SKM-1 (cell line): ENCODE data around the gene CACYBP.
A peak's percentile ranks its signal among the peaks of the same experiment; 100 is the strongest.

Experiments
- DNase-seq: peaks from one replicate; lab custom pipeline; 2025; ENCODE audit not compliant: unreplicated experiment; lab: John Stamatoyannopoulos, UW

The CACYBP gene, protein sequence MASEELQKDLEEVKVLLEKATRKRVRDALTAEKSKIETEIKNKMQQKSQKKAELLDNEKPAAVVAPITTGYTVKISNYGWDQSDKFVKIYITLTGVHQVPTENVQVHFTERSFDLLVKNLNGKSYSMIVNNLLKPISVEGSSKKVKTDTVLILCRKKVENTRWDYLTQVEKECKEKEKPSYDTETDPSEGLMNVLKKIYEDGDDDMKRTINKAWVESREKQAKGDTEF

DNA sequence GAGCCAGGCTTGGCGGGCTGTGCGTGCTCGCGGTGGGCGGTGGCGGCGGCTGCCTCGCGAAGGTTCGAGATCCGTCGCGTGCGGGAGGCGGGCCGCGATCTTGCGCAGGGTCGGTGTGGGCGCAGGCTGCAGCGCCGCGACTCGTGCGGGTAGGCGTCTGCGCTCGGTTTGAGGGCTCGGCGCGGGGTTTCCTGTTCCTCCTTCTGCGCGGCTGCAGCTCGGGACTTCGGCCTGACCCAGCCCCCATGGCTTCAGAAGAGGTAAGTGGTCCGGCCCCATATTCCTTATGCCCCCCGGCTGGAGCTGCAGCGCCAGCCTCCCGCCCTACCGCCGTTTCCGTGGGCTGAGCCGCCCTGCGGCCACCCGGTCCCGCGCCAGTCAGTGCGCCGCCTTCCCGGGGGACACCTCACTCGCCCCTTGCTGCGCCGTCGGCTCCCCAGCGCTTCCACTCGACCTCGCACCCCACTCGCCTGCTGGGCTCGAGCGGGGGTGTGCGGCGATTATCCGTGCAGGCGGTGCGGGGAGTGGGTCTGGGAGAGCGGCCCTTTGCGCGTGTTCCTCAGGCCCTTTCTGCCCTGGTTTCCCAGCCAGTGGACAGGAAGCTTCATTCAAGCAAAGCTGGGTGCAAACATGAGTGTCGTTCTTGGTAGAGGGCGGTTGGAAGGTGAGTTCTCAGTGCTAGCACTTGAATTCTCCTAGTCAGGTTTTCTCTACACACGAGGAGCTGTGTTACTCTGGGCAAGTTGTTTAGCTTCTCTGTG, at the start of gene CACYBP:
CACYBP (plus strand) TSS at position 12 of the 761 bp plus-strand sequence; CDS start at position 246, 234 bp downstream.
- DNase-seq = peak; percentile 30

DNA sequence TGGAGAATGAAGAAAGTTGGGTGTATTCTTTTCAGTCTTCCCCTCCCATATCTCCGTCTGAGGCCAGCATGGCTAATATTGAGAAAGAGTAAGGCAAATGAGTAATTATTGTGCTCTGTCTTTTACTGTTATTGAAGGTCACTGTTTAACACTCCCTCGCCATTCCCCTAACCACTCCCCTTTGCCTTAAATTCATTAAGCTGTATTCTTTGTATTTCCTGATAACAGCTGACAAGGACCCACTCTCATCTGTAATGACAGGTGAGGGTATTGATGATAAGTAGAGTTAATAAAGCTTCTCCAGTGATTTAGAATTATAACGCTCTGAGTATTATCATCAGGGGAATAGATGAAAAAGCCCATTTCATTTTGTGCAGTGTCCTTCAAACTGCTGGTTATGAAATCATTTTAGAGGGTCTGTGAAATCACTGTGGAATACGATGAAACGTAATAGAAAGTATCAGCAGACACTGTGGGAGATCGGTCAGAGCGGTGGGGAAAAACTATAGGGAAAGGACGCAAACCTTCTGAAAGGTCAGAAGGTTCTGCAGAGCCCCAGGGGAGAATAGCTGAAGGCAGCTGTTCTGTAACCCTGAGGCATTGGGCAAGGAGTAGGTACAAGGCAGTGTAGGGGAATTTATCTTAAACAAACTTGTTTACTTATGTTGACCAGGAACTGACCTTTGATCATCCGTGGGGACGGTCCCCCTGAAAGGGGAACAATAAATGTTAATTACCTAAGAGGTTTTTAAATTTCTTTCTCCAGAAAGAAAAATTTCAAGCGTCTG, 46.3 kb upstream of the CACYBP start:
- no peak for DNase-seq

DNA sequence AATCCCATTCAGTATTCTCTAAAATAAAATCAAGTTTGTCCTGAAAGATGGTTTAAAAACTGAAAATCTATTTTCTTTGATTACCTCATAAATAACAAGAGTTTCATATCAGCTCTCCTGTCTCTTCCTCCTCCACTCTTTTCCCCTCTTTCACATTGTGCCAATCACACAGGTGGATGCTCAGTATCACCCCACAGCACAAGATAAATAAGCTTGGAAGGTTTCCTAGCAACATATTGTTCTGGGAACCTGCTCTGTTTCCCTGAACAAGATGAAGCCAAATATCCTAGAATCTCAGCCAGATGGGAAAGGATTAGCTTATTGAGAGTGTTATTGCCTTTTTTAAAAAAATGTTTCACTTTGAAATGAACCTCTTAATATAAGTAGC, 45.7 kb upstream of the CACYBP start:
- DNase-seq = no peak

DNA sequence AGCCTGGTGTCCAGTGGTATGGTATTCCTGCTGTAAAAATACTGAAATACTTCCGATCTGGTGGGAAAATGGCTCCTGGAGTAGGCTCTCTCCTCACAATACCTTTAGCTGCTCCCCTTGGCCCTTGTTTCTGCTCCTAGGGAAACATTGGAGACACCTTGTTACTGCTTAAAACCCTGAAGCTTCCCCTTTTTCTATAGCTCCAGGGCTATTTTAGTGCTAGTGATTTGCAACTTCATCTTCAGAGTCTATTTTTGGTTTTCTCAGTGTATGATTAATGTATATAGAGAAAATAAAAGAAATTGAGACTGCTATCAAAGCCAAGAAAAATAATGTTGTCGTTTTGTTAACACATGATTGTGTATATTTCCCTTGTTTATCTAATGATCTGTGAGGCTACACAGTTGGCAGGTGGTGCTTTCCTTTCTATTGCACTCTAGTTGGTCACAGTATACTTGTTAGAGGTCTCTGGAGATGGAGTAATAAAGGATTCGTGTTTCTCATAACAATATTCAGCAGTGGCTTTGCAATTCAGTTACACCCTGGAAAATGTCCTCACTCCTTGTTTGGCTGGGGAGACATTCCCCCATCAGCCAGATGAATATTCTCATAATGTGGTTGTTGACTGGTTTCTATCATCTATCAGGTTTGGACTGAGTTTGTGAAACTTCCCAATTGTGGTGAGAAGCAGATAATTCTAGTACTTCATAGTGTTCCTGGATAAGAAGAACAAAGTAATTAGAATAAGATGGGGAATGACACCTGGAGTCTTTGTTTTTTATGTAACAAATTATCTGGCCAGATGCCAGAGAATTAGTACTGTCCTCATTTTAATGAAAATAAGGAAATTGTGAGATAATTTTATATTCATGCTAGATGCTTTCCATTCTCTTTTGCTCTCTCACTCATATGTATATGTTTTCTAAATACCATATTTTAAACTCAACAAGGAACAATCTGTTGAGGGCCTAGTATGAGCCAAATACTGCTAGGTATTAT, 44.8 kb upstream of the CACYBP start:
- peak; percentile 60 for DNase-seq

DNA sequence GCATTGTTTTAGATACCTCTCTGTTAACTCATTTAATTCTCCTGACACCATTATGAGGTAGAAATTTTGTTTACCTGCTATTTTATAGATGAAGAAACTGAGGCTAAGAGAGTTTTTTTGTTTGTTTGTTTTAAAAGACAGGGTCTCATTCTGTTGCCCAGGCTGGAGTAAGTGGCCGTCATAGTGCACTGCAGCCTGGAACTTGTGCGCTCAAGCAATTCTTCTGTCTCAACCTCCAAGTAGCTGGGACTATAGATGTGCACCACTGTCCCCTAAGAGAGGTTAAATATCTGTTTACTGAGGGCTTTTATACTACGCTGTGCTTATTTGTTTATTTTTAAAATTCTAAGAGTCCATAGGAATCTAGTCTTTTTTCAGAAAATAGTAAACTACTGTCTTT, 43.7 kb upstream of the CACYBP start:
- no peak for DNase-seq

DNA sequence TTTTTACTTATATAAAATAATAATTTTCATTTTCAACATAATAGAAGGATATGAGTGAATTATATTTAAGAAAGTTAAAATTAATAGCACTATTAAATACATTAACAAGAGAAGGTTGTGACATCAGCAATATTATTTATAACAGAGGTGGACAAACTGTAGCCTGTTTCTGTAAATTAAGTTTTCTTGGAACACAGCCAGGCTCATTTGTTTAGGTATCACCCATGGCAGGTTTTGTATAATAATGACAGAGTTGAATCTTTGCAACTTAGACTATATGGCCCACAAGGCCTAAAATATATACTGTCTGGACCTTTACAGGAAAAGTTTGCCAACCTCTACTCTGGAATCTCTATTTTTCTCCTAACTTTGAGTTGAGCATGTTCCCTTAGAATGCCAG, 42.8 kb upstream of the CACYBP start:
- no peak for DNase-seq

DNA sequence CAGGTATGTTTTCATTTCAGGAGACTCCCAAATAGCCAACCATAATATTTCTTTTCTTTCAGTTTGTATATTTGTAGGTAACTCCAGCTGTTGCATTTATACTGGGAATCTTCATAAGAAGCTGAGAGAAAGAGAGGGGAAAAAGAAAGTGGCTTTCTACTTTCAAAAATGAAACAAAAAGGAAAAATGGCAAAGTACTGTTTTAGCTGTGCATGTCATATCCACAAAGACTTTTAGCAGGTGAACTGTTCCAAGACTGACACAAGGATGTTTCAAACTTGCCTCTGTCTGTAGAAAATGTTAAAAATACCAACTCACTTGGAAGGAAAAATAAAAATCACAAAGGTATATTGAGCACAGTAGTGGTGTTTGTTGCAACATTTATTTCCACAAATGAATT, 41.9 kb upstream of the CACYBP start:
- no peak for DNase-seq

DNA sequence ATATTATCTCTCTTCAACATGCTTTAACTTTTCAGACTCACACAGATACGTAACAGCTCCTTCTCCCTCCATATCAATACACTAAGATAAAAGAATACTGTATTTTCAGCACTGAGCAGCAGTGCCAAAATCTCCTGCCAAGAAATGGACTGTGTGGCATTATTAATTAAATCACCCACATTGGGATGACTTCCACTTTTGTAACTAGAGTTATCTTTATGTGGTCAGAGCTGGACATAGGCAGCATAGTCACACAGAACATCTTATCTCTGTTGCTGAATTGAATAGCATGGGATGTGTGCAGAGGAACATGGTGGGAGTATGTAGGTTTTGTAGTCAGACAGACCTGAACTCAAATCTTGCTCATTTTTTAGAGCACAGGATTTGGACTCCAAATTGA, 41.4 kb upstream of the CACYBP start:
- no peak for DNase-seq

DNA sequence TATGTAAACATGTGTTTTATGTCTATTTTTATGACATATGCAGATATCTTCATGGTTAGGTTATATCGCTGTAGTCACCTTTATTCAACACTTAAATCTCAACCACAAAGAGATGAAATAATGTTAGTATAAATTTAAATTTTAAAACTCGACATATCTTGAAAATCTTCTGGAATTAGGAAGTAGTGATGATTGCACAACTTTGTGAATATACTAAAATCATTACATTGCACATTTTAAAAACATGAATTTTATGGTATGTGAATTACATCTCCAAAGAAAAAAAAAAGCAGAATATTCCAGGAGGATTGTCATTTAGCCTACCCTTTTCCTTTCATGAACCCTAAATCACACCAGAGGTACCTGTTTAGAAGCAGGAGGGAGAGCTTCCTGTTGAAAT, 39.4 kb upstream of the CACYBP start:
- no peak for DNase-seq

DNA sequence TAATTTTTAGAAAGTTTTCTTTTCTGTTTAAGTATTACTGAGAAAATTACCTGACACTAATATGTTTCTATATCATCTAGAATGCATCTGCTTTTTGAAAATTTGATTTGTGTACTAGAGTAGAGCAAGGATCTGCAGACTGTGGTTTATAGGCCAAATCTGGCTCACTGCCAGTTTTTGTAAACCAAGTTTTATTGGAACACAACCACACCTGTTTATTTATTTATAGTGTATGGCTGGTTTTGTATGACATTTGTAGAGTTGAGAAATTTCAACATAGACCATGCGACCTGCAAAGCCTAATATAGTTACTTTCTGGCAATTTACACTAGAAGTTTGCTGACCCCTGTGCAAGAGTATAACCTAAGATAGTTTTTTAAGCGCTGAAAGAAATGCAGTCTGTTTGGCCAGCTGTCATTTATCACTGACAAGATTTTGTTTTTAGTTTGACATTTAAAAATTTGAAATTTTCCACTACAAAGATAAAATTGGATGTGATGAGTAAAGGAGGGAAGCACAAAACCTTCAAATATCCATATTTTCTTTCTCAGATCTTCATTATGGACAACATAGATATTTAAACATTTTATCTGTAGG, 36.1 kb upstream of the CACYBP start:
- no peak for DNase-seq

DNA sequence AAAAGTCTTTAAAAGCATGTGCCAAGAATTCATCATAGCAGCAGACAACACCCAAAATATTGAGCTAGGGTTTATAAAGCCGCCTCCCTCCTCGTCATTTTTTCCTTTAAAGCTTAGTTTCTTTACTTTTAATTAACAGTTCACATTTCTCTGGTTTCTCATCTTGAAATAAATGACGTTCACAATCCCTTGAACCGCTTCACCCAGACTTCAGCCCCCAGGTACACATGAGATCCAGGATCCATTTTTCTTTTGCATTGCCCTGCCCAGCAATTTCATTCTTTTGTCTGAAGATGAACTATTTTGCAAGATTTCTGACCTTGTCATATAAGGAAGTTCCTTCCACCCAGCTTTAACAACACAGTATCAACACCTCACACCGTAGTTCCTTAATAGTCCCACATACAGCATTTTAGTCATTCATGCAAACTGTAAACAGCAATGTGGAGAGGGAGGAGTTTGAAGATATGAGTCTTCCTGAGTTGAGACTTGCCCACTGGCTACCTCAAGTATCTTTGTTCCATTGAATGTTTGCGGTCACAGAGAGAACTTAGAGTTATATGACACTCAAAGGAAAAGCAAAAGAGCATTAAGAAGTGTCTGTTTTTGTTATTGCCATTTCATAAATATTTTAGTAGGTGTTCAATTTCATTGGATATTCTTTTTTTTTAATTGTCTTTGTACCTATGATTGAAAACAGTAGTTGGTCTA, 35.3 kb upstream of the CACYBP start:
- DNase-seq = peak; percentile 91

DNA sequence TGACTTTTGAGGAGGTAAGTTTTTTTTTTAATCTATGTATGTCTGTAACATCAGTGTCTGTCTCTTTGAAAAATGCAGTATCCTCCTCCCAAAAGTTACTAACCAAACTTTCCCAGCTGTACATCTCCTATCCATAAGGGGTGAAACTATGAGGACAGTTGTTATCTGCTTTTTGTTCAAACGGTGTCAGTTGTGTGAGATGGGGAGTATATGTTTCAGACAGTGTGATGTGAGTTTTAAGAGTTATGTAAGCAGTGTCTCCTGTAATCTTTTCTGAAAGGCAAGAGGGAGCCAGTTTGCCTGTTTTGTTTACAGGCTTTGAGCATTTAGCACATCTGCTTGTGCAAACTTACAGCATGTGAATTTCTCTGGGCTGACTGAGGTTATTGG, 34.8 kb upstream of the CACYBP start:
- DNase-seq = no peak

DNA sequence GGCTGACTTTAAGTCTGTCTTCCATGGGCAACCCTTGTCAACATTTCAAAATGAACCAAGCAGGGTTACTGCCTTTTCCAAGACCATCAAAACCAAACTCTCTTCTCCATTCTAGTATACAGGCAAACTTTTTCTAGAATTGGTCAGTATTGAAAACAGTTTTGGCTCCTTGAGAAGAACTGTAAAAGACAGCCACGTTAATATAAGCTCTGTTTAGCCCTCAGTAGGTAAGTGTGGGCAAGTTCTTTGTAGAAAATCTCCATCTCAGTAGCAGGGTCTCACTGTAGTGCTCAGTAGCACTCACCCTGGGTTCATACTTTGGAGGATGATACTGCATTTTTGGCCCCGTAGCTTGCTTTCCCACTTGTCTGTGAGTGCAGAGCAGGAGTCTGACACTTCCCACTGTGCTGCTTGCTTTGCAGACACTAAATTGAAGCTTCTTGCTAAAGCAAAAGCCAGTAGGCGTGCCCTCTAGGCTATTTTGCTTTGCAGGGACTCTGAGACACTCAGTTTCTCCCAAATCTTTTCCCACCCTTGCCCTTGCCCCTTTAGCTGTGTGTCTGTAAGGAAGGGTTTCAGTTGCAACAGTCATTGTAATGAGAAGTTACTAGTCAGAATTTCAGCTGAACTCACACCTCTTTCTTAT, 34.3 kb upstream of the CACYBP start:
- no peak for DNase-seq

DNA sequence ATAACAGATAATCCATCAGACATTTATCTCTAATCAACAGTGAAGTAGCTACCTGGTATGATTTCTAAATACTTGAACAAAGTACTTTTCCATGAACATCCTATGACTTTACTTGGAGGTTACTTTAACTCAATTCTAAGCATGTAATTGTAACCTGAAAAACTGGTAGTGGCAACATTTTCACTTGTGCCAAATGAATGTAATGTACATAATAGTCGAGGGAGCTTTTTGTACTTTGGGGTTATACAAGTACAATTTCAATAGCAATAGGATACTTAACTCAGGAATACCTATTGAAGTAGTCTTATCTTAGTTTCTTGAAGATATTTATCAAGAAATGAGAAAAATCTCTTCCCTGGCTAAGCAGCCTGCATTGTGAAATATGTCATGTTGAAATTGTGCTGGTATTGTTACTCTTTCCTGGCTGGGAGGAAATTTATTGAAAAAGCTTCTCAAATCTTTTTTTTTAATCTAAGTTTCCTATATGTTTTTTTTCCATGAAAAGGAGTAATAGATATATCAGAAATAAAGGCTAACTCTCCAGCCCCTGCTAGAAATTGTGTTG, 33.7 kb upstream of the CACYBP start:
- DNase-seq = no peak

DNA sequence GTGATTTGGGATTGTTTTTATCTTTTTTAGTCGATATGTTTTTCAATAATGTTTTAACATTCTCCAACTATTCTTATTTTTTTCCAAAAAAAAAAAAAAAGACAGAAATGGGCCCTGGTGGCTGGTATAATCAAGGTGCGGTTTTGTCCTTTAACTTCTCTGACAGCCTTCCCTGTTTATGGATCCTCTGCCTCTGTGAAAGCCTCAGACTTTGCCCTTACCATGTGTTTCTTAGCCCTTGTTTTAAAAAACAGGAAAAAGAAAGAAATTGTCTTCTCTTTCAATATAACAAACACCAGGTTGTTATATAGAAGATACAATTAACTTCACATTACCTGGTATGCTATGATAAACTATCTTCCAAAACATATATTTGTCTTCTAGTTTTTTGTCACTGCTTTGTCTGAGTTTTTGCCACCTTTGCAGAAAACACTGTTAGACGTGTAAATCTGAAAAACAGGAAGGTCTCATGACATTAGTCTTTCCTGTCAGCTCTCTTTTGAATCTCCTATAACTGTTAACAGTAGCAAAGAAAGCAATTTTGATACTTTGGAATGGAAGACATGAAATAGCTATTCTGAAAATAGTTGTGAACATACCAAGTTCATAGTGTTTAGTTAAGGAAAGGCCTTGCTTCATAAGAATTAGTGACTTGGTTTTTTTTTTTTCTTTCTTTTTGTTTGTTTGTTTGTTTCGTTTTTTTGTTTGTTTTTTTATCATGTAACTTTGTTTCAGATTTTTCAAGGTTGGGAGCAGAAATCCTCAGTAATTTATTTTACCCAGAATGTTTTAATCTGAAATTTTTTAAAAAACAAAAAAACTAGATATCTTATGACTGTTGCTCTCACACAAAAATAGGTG, 31.7 kb upstream of the CACYBP start:
- no peak for DNase-seq

DNA sequence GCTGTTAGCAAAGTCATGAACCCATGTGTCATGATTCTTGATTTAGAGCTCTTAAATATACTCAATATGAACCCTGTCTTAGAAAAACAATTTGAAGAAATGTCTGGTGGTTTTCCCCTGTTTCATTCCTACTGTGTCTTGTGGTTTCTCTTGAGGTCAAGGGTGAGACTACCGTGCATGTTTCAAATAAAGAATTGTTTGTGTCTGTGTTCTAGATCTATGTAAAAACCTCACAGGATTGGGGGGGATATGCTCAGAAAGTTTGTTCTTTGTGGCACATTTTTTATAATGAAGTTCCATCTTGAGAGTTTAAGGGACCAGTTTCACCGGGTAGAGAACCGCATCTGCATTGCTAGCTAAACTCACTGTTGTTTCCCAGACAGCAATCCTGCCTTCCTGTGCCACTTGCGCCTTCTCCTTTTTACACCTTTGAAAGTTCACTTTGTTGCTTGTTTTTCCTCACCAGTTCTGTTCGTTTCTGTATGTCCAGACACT, 30.9 kb upstream of the CACYBP start:
- DNase-seq = peak; percentile 50

DNA sequence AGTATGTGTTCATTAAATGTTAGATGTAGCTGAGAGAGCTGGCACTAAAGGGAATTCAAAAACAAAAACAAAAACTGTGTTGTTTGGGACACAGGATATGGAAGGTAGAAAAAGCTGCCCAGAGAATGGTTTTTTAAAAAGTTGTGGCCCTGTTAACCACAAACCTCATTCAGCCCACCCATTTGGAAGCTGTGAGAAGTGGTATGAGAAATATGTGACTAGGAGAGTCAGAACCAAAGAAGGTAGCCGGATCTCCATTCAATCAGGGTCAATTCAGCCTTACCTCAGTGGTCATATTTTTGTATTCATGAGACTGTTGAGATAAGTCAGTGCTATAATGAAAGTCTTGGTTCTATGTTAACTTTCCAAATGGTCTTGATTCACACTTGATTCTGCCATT, 29.8 kb upstream of the CACYBP start:
- DNase-seq = no peak

DNA sequence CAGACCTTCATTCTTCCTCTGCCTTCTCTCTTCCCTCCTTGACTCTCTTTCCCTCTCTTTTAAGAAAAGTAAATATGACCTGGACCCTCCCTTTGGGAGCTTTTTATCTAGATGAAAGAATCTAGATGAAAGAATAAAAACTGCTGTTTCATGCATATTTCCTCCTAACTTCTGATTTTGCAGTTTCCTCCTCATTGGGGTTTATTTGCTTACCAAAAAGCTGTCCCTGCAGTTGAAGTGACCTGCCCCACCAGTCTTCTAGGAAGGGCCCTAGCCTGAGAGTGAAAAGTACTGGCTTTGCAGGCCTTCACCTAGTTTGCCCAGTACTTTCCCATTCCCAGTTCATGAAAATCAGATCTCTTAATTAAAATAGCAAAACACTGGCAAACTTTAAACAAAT, 28.3 kb upstream of the CACYBP start:
- no peak for DNase-seq
